Measurements from ENCODE around the gene MXRA8.

MXRA8 gene

GRCh38 chr1:1307261-1307922, 51.0 kb downstream of the MXRA8 start:
- TF ChIP-seq TAF1 (IDR thresholded peaks at IDR 0.05; ENCODE audit: borderline replicate concordance, insufficient read depth, low read length): no peak
- no peak for TF ChIP-seq SIN3A (IDR thresholded peaks at IDR 0.05; ENCODE audit: borderline replicate concordance, insufficient read depth, low read length)
- TF ChIP-seq POLR2AphosphoS5 (IDR thresholded peaks at IDR 0.05; ENCODE audit: low read depth, low read length): no peak
- TF ChIP-seq FOXP2 (optimal IDR thresholded peaks at IDR 0.05; ENCODE audit: borderline replicate concordance, extremely low read depth, extremely low read length, insufficient read depth): no peak
- TF ChIP-seq REST (IDR thresholded peaks at IDR 0.05; ENCODE audit: insufficient read depth in 1 of 2, low read depth in 2 of 2, low read length in 2 of 2): no peak

GRCh38 chr1:1306661-1307260, 51.6 kb downstream of the MXRA8 start:
- no peak for TF ChIP-seq POLR2AphosphoS5 (IDR thresholded peaks at IDR 0.05; ENCODE audit: low read depth, low read length)
- no peak for TF ChIP-seq TAF1 (IDR thresholded peaks at IDR 0.05; ENCODE audit: borderline replicate concordance, insufficient read depth, low read length)

- TF ChIP-seq REST (IDR thresholded peaks at IDR 0.05; ENCODE audit: insufficient read depth in 1 of 2, low read depth in 2 of 2, low read length in 2 of 2): no peak
These were observed 52.2 kb downstream of the MXRA8 start for GRCh38 chr1:1306070-1306660.

GRCh38 chr1:1305300-1306069, 52.9 kb downstream of the MXRA8 start:
- TF ChIP-seq TAF1 (IDR thresholded peaks at IDR 0.05; ENCODE audit: borderline replicate concordance, insufficient read depth, low read length) (no peak), FOXP2 (optimal IDR thresholded peaks at IDR 0.05; ENCODE audit: borderline replicate concordance, extremely low read depth, extremely low read length, insufficient read depth) (no peak), SIN3A (IDR thresholded peaks at IDR 0.05; ENCODE audit: borderline replicate concordance, insufficient read depth, low read length) (no peak), REST (IDR thresholded peaks at IDR 0.05; ENCODE audit: insufficient read depth in 1 of 2, low read depth in 2 of 2, low read length in 2 of 2) (no peak), POLR2AphosphoS5 (IDR thresholded peaks at IDR 0.05; ENCODE audit: low read depth, low read length) (no peak)

- no peak for TF ChIP-seq FOXP2 (optimal IDR thresholded peaks at IDR 0.05; ENCODE audit: borderline replicate concordance, extremely low read depth, extremely low read length, insufficient read depth)
- no peak for TF ChIP-seq SIN3A (IDR thresholded peaks at IDR 0.05; ENCODE audit: borderline replicate concordance, insufficient read depth, low read length)
- TF ChIP-seq TAF1 (IDR thresholded peaks at IDR 0.05; ENCODE audit: borderline replicate concordance, insufficient read depth, low read length): no peak
- no peak for TF ChIP-seq POLR2AphosphoS5 (IDR thresholded peaks at IDR 0.05; ENCODE audit: low read depth, low read length)
- TF ChIP-seq REST (IDR thresholded peaks at IDR 0.05; ENCODE audit: insufficient read depth in 1 of 2, low read depth in 2 of 2, low read length in 2 of 2): no peak
These were observed 53.7 kb downstream of the MXRA8 start for GRCh38 chr1:1304331-1305299.
